Right lobe of liver (tissue), 6 donors: ENCODE measurements around the gene LYPD6B. TPM values are rescaled to one million over a fixed set of nuclear protein-coding genes. Genes with fewer than 3 reads are reported as not detected.

Source experiments
- ATAC-seq, 4 donors: fragments of 200-7000 bp; cut with Tn5 transposase; one replicate each; pipeline ENCODE4 v1.9.1; 2020; ENCODE audit warnings: mild to moderate bottlenecking in 4 of 4, moderate library complexity in 4 of 4
- DNase-seq, 3 donors: peaks; one replicate each; pipeline ENCODE4 v3.0.0-alpha.2; 2020
- H3K27ac ChIP-seq, 3 donors: fragments of 200-600 bp; one replicate each; pipeline ENCODE4 v1.8.0; 2022
- H3K27me3 ChIP-seq, 2 donors: fragments of 200-600 bp; one replicate each; pipeline ENCODE4 v1.8.0; 2022
- H3K36me3 ChIP-seq, 4 donors: fragments of 200-600 bp; sonication (generic) in 1 of 4; one replicate each; pipeline versions ENCODE4 v1.5.1 to v1.8.0; 2017 to 2022; ENCODE audit warnings: control low read depth in 1 of 4
- H3K4me1 ChIP-seq, 4 donors: fragments of 200-600 bp; sonication (generic) in 1 of 4; one replicate each; pipeline versions ENCODE4 v1.5.1 to v1.8.0; 2017 to 2022; ENCODE audit warnings: control low read depth in 1 of 4
- H3K4me3 ChIP-seq, 3 donors: fragments of 200-600 bp; one replicate each; pipeline ENCODE4 v1.8.0; 2022
- H3K9me3 ChIP-seq, 4 donors: fragments of 200-600 bp; sonication (generic) in 1 of 4; one replicate each; pipeline versions ENCODE4 v1.5.1 to v1.8.0; 2017 to 2022; ENCODE audit warnings: control low read depth in 1 of 4
- POLR2A ChIP-seq: fragments of 450-650 bp; IDR thresholded peaks from one replicate; pipeline ENCODE4 v1.6.1; 2017; ENCODE audit warnings: antibody characterized with exemption, mild to moderate bottlenecking
- WGBS: methylation state at CpG from one replicate; pipeline ENCODE4 v1.1.6; 2018; ENCODE audit warnings: low coverage, low lambda C conversion rate; ENCODE audit not compliant: insufficient coverage; ENCODE audit errors: missing lambda C conversion rate; 5-methylcytosine and 5-hydroxymethylcytosine counted together
- intact Hi-C, 2 donors: fragments of 100-400 bp; cut with DNase I; formaldehyde crosslinking; loops; one replicate each; pipeline versions ENCODE4 v1.11.2 to v1.14.1; 2022
- total RNA-seq, 6 experiments: library from RNA; depleted of rRNA in 2 of 6; stranded (reverse); fragments of >200 nt in 2 of 6; fragmentation: NEBNext Ultra II Directional in 3 of 6; extraction: Animal tissue kit (Norgen Biotek cat#: 25700) in 3 of 6; gene quantifications; one replicate each; pipeline versions ENCODE4 v1.1.0 to v1.2.4, GENCODE V29; 2016 to 2023
- TF ChIP-seq, protein P1 (sequence below), 4 donors: fragments of 200-600 bp in 3 of 4; fragments of 450-650 bp in 1 of 4; IDR thresholded peaks; one replicate each; pipeline versions ENCODE4 v1.5.1 to v1.8.0; 2016 to 2022; ENCODE audit warnings: antibody characterized with exemption in 4 of 4, mild to moderate bottlenecking in 2 of 4
- donor health status: DM: no; HTN: yes; CAD: no.
- donor health status: DM: no; HTN: no; CAD: no.
- donor health status: DM: no; HTN: no; CAD: no.
- donor health status: DM: no; HTN: yes; CAD: no.
- donor health status: DM: no; HTN: yes; CAD: no.

Gene LYPD6B
- total RNA-seq, 6 experiments from 2014 or later, result 0.30 to 0.31 TPM; not detected in 4

DNA sequence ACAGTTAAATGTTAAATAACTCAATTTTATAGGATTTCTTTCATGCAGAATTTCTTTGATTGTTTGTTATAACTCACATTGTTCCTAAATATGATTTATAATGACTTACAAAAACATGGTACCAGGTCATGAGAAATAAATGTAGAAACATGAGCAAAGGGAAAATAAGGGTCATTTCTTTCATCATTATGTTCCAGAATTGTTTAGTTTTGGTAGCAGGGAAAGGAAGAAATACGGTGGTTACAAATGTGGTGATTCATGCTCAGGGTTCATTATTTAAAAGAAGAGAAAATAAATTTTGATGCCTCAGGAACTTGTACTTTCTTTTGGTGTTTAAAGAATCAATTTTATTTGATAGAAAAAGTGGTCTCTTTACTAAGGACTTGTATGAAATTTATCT, 4.4 kb downstream of the LYPD6B start:
- TF ChIP-seq, protein P1, sequence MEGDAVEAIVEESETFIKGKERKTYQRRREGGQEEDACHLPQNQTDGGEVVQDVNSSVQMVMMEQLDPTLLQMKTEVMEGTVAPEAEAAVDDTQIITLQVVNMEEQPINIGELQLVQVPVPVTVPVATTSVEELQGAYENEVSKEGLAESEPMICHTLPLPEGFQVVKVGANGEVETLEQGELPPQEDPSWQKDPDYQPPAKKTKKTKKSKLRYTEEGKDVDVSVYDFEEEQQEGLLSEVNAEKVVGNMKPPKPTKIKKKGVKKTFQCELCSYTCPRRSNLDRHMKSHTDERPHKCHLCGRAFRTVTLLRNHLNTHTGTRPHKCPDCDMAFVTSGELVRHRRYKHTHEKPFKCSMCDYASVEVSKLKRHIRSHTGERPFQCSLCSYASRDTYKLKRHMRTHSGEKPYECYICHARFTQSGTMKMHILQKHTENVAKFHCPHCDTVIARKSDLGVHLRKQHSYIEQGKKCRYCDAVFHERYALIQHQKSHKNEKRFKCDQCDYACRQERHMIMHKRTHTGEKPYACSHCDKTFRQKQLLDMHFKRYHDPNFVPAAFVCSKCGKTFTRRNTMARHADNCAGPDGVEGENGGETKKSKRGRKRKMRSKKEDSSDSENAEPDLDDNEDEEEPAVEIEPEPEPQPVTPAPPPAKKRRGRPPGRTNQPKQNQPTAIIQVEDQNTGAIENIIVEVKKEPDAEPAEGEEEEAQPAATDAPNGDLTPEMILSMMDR (IDR thresholded peaks at IDR 0.05), result no peak
- no peak for TF ChIP-seq POLR2A
- no peaks in the 10 kb centered on the region for H3K9me3 ChIP-seq
- DNase-seq (no peak), ATAC-seq (no peak)
- no peaks in the 10 kb centered on the region for H3K36me3 ChIP-seq
- no peak overlapping the region for H3K4me3 ChIP-seq
- H3K4me1 ChIP-seq, result no peaks in the 10 kb centered on the region
- H3K27me3 ChIP-seq, result no peaks in the 10 kb centered on the region
- H3K27ac ChIP-seq, result no peak overlapping the region
- intact Hi-C loops, result no loop called here
- 39% methylated on average over 1 of the region's 1 CpG for WGBS

DNA sequence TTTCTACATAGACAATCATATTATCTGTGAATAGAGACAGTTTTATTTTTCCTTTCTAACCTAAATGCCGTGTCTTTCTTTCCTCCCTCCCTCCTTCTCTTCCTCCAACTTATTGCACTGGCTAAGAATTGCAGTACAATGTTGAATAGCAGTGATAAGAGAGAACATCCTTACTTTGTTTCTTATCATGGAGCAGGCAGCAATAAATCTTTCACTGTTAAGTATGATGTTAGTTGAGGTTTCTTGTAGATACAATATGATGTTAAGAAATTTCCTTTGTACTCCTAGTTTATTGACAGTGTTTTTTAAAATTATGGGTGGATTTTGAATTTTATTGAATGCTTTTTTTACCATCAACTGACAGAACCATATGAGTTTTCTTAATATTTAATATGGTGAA, 6.0 kb downstream of the LYPD6B start:
- Histone ChIP-seq H3K4me3 (no peak overlapping the region), H3K9me3 (no peaks in the 10 kb centered on the region), H3K36me3 (no peaks in the 10 kb centered on the region), H3K4me1 (no peaks in the 10 kb centered on the region), H3K27ac (no peak overlapping the region), H3K27me3 (no peaks in the 10 kb centered on the region)
- no peak for DNase-seq
- intact Hi-C loops, result no loop called here
- no peak for ATAC-seq
- WGBS, result 17% methylated on average over 1 of the region's 1 CpG
- no peak for TF ChIP-seq POLR2A
- TF ChIP-seq, protein P1 (IDR thresholded peaks at IDR 0.05), result no peak

DNA sequence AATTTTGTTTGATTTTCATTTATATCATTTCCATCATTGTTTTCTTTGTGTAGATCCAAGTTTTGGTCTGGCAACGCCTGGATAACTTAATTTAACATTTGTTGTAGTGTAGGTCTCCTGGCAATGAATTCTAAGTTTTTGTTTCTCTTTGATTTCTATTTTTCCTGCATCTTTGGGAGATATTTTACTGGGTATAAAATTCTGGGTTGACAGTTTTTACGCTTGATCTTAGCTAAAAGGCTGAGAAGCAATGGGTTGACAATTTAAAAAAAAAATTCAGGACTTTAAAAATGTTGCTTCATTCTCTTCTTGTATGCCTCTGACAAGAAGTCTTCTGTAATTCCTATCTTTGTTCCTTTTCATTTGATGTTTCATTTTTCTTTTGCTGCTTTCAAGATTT, 8.6 kb downstream of the LYPD6B start:
- intact Hi-C loops, result no loop called here
- no peak overlapping the region for H3K4me3 ChIP-seq
- TF ChIP-seq POLR2A, result no peak
- H3K27me3 ChIP-seq, result no peaks in the 10 kb centered on the region
- H3K36me3 ChIP-seq, result no peaks in the 10 kb centered on the region
- H3K27ac ChIP-seq, result no peak overlapping the region
- no peaks in the 10 kb centered on the region for H3K4me1 ChIP-seq
- ATAC-seq (no peak), DNase-seq (no peak)
- 43% methylated on average over 2 of the region's 2 CpGs for WGBS
- no peaks in the 10 kb centered on the region for H3K9me3 ChIP-seq

DNA sequence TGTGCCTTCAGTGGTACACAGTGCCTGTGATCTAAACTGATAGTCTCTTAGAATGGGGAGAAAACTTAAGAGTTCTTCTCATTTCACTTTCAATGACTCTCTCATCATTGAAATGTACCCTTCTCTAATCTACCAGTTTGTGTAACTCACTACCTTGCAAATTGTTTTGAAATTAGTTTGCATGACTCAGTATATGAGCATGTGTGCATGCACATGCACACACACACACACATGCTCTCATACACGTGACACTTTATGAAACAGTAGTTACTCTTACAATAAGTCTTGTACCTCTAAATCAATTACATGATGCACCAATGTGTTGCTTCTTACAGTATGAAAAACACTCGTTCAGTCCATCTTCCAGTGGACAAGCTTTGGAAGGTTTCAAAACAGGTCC, 10.6 kb downstream of the LYPD6B start:
- intact Hi-C loops, result no loop called here
- ATAC-seq, result no peak
- 52% methylated on average over 2 of the region's 2 CpGs for WGBS

DNA sequence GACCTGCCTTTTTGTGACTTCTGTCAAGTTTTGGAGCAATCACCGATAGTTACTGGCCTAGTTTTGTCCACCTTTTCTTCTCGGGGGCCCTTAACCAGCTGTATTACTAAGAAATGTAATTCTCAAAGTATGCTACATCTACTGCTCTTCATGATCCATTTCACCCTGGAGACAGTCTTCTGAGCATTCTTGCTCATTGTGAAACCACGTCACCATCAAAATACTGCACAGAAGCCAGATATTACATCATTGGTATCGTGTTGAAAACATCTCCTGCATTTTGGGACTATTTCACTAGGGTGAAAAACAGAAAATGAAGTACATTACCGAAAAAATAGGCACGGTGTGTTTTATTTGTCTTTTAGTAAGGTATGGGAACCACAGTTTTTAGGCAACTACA, 11.7 kb downstream of the LYPD6B start:
- Histone ChIP-seq H3K9me3 (no peaks in the 10 kb centered on the region), H3K36me3 (no peaks in the 10 kb centered on the region), H3K4me1 (no peaks in the 10 kb centered on the region), H3K4me3 (no peak overlapping the region), H3K27ac (no peak overlapping the region), H3K27me3 (no peaks in the 10 kb centered on the region)
- TF ChIP-seq, protein P1 (IDR thresholded peaks at IDR 0.05), result no peak
- no peak for TF ChIP-seq POLR2A
- intact Hi-C loops, result no loop called here
- ATAC-seq (no peak), DNase-seq (no peak)
- 63% methylated on average over 6 of the region's 6 CpGs for WGBS

More for the DNA sequence above, 10.6 kb downstream of the LYPD6B start:
- DNase-seq, result no peak
- Histone ChIP-seq H3K9me3 (no peaks in the 10 kb centered on the region), H3K4me1 (no peaks in the 10 kb centered on the region), H3K27me3 (no peaks in the 10 kb centered on the region), H3K27ac (no peak overlapping the region), H3K4me3 (no peak overlapping the region), H3K36me3 (no peaks in the 10 kb centered on the region)
- TF ChIP-seq, protein P1 (IDR thresholded peaks at IDR 0.05), result no peak
- no peak for TF ChIP-seq POLR2A
